ENCODE data around the gene BATF3. TPM values are rescaled to one million over a fixed set of nuclear protein-coding genes. Genes with fewer than 3 reads are reported as not detected.

Gene BATF3
- total RNA-seq, 2 experiments from 2014 or later, result 2.1 to 3.1 TPM

- no peak for DNase-seq (ENCODE audit: low spot score)
- H3K36me3 ChIP-seq (ENCODE audit: insufficient read depth, low read length), result peaks cover 48% of the 10 kb centered on the region
- H3K9me2 ChIP-seq (ENCODE audit: insufficient read depth, low read length), result no peaks in the 10 kb centered on the region
- H2AFZ ChIP-seq (ENCODE audit: low read length), result no peak overlapping the region
- H3K27ac ChIP-seq (ENCODE audit: low read depth, low read length, poor library complexity, severe bottlenecking), result no peak overlapping the region
- ChIA-PET POLR2A (interaction anchor here (0.6 to 0.7 kb wide), 3 partner anchors 26 to 590 kb away, joined by 3 read pairs; no protein-coding TSS in a partner anchor), CTCF (ENCODE audit: unreplicated experiment) (interaction anchor here (1.5 kb wide), 1 partner anchor 10 kb away, joined by 3 read pairs; no protein-coding TSS in a partner anchor)
- no peak overlapping the region for H3K4me3 ChIP-seq (ENCODE audit: low read depth, low read length, poor library complexity, severe bottlenecking)
- no peak for TF ChIP-seq EZH2phosphoT487 (IDR thresholded peaks at IDR 0.05; ENCODE audit: borderline replicate concordance, low read depth, low read length)
- intact Hi-C loops (cut with micrococcal nuclease; ENCODE audit: unreplicated experiment), result no loop called here
- BruUV-seq (replicated peaks), result no TSS peak
- H3K9me3 ChIP-seq (ENCODE audit: low read length), result peaks cover 11% of the 10 kb centered on the region; the same call in 1 of the 2 replicates
- no peaks in the 10 kb centered on the region for H4K20me1 ChIP-seq (ENCODE audit: insufficient read depth, low read length)
- H3K4me2 ChIP-seq (ENCODE audit: low read length), result no peak overlapping the region
- H3K79me2 ChIP-seq (ENCODE audit: insufficient read depth, low read depth, low read length), result peaks cover 14% of the 10 kb centered on the region; the same call in 1 of the 2 replicates
- H3K4me1 ChIP-seq (ENCODE audit: insufficient read depth, low read length, poor library complexity, severe bottlenecking), result no peaks in the 10 kb centered on the region
Observed at GRCh38 chr1:212737559-212737958, 37.9 kb upstream of the BATF3 start.

GRCh38 chr1:212733109-212733508 lies 33.5 kb upstream of the BATF3 start:
- no peak for DNase-seq (ENCODE audit: low spot score)
- no peak overlapping the region for H2AFZ ChIP-seq (ENCODE audit: low read length)
- no peaks in the 10 kb centered on the region for H3K9me2 ChIP-seq (ENCODE audit: insufficient read depth, low read length)
- H4K20me1 ChIP-seq (ENCODE audit: insufficient read depth, low read length), result no peaks in the 10 kb centered on the region
- H3K79me2 ChIP-seq (ENCODE audit: insufficient read depth, low read depth, low read length), result no peaks in the 10 kb centered on the region
- ChIA-PET CTCF (ENCODE audit: unreplicated experiment) (no interaction called here), POLR2A (interaction anchor here (0.7 kb wide), 1 partner anchor 22 kb away, joined by 4 read pairs; no protein-coding TSS in a partner anchor)
- no peak overlapping the region for H3K4me3 ChIP-seq (ENCODE audit: low read depth, low read length, poor library complexity, severe bottlenecking)
- no peak overlapping the region for H3K27ac ChIP-seq (ENCODE audit: low read depth, low read length, poor library complexity, severe bottlenecking)
- TF ChIP-seq CTCF (conservative IDR thresholded peaks at IDR 0.05; ENCODE audit: low read length) (no peak), EZH2phosphoT487 (IDR thresholded peaks at IDR 0.05; ENCODE audit: borderline replicate concordance, low read depth, low read length) (no peak)
- no peaks in the 10 kb centered on the region for H3K4me1 ChIP-seq (ENCODE audit: insufficient read depth, low read length, poor library complexity, severe bottlenecking)
- no TSS peak for BruUV-seq (replicated peaks)
- H3K9me3 ChIP-seq (ENCODE audit: low read length), result no peaks in the 10 kb centered on the region
- intact Hi-C loops (cut with micrococcal nuclease; ENCODE audit: unreplicated experiment), result no loop called here
- H3K4me2 ChIP-seq (ENCODE audit: low read length), result no peak overlapping the region
- H3K36me3 ChIP-seq (ENCODE audit: insufficient read depth, low read length), result peaks cover 23% of the 10 kb centered on the region

GRCh38 chr1:212731630-212732029 lies 32.0 kb upstream of the BATF3 start:
- CTCF ChIA-PET (ENCODE audit: unreplicated experiment), result no interaction called here
- POLR2A ChIA-PET, result interaction anchor here (0.5 to 0.7 kb wide), 2 partner anchors 9 to 1903 kb away, joined by 3 read pairs; no protein-coding TSS in a partner anchor

More at GRCh38 chr1:212731630-212732029, 32.0 kb upstream of the BATF3 start:
- TSS peak; percentile 2 for BruUV-seq (replicated peaks)
- TF ChIP-seq CTCF (conservative IDR thresholded peaks at IDR 0.05; ENCODE audit: low read length) (no peak), EZH2phosphoT487 (IDR thresholded peaks at IDR 0.05; ENCODE audit: borderline replicate concordance, low read depth, low read length) (no peak)
- H3K36me3 ChIP-seq (ENCODE audit: insufficient read depth, low read length), result peaks cover 24% of the 10 kb centered on the region
- no peaks in the 10 kb centered on the region for H4K20me1 ChIP-seq (ENCODE audit: insufficient read depth, low read length)
- no peaks in the 10 kb centered on the region for H3K9me3 ChIP-seq (ENCODE audit: low read length)
- no peaks in the 10 kb centered on the region for H3K79me2 ChIP-seq (ENCODE audit: insufficient read depth, low read depth, low read length)
- H2AFZ ChIP-seq (ENCODE audit: low read length), result no peak overlapping the region
- no peak overlapping the region for H3K4me3 ChIP-seq (ENCODE audit: low read depth, low read length, poor library complexity, severe bottlenecking)
- H3K27ac ChIP-seq (ENCODE audit: low read depth, low read length, poor library complexity, severe bottlenecking), result no peak overlapping the region
- DNase-seq (ENCODE audit: low spot score), result no peak
- H3K4me1 ChIP-seq (ENCODE audit: insufficient read depth, low read length, poor library complexity, severe bottlenecking), result no peaks in the 10 kb centered on the region
- H3K4me2 ChIP-seq (ENCODE audit: low read length), result no peak overlapping the region
- intact Hi-C loops (cut with micrococcal nuclease; ENCODE audit: unreplicated experiment), result no loop called here
- no peaks in the 10 kb centered on the region for H3K9me2 ChIP-seq (ENCODE audit: insufficient read depth, low read length)

All from OCI-LY7 (cell line).